SK-N-SH treated with all-trans-retinoic acid at 6 μM for 48 hours (cell line): Measurements from ENCODE around the gene ZNF493.

Experiments
- ATAC-seq: fragments of 200-7000 bp; cut with Tn5 transposase; 3 replicates; pipeline ENCODE4 v1.9.1; 2020; ENCODE audit warnings: mild to moderate bottlenecking, moderate library complexity
- BACH2 ChIP-seq: fragments of 250-450 bp; sonication (Bioruptor Pico); IDR thresholded peaks from 2 replicates; pipeline ENCODE4 v1.9.0; 2021; ENCODE audit warnings: mild to moderate bottlenecking, borderline replicate concordance
- CREB5 ChIP-seq: fragments of 250-450 bp; sonication (Bioruptor Pico); IDR thresholded peaks from 2 replicates; pipeline ENCODE4 v1.5.1; 2020; ENCODE audit warnings: low read depth, mild to moderate bottlenecking, moderate library complexity
- CSDC2 ChIP-seq: fragments of 250-450 bp; sonication (Bioruptor Pico); IDR thresholded peaks from 2 replicates; pipeline ENCODE4 v1.5.0; 2020; ENCODE audit warnings: mild to moderate bottlenecking, moderate library complexity
- CSRNP3 ChIP-seq: fragments of 250-450 bp; sonication (Bioruptor Pico); IDR thresholded peaks from 2 replicates; pipeline ENCODE4 v1.5.1; 2021; ENCODE audit warnings: mild to moderate bottlenecking, moderate library complexity
- ESRRG ChIP-seq: fragments of 250-450 bp; sonication (Bioruptor Pico); IDR thresholded peaks from 2 replicates; pipeline ENCODE4 v1.6.1; 2021; ENCODE audit warnings: mild to moderate bottlenecking
- ISL1 ChIP-seq: fragments of 250-450 bp; sonication (Bioruptor Pico); IDR thresholded peaks from 2 replicates; pipeline ENCODE4 v2.1.2; 2022; ENCODE audit warnings: mild to moderate bottlenecking, moderate library complexity
- OSR1 ChIP-seq: fragments of 250-450 bp; sonication (Bioruptor Pico); IDR thresholded peaks from 2 replicates; pipeline ENCODE4 v1.8.0; 2022; ENCODE audit warnings: moderate library complexity, mild to moderate bottlenecking, inconsistent platforms
- PATZ1 ChIP-seq: fragments of 250-450 bp; sonication (Bioruptor Pico); IDR thresholded peaks from 2 replicates; pipeline ENCODE4 v1.8.0; 2020; ENCODE audit warnings: mild to moderate bottlenecking, moderate library complexity, borderline replicate concordance
- PPARA ChIP-seq: fragments of 250-450 bp; sonication (Bioruptor Pico); IDR thresholded peaks from 2 replicates; pipeline ENCODE4 v1.5.0; 2020; ENCODE audit warnings: mild to moderate bottlenecking, borderline replicate concordance
- RARB ChIP-seq: fragments of 250-450 bp; sonication (Bioruptor Pico); IDR thresholded peaks from 2 replicates; pipeline ENCODE4 v1.8.0; 2021; ENCODE audit warnings: mild to moderate bottlenecking, moderate library complexity
- SNAI2 ChIP-seq: fragments of 250-450 bp; sonication (Bioruptor Pico); IDR thresholded peaks from 2 replicates; pipeline ENCODE4 v1.5.0; 2020; ENCODE audit warnings: mild to moderate bottlenecking, moderate library complexity
- TCF4 ChIP-seq: fragments of 250-450 bp; sonication (Bioruptor Pico); IDR thresholded peaks from 2 replicates; pipeline ENCODE4 v1.8.0; 2021; ENCODE audit warnings: mild to moderate bottlenecking, moderate library complexity, borderline replicate concordance
- TOX ChIP-seq: fragments of 250-450 bp; sonication (Bioruptor Pico); IDR thresholded peaks from 2 replicates; pipeline ENCODE4 v1.8.0; 2021; ENCODE audit warnings: mild to moderate bottlenecking, moderate library complexity, borderline replicate concordance
- ZC3H10 ChIP-seq: fragments of 250-450 bp; sonication (Bioruptor Pico); IDR thresholded peaks from 2 replicates; pipeline ENCODE4 v1.5.1; 2021; ENCODE audit warnings: mild to moderate bottlenecking, moderate library complexity
- ZFP3 ChIP-seq: fragments of 250-450 bp; sonication (Bioruptor Pico); IDR thresholded peaks from 2 replicates; pipeline ENCODE4 v1.5.0; 2020; ENCODE audit warnings: mild to moderate bottlenecking, moderate library complexity
- ZFP30 ChIP-seq: fragments of 450-650 bp; formaldehyde crosslinking; IDR thresholded peaks from 2 replicates; pipeline ENCODE4 v1.5.0; 2022; ENCODE audit warnings: mild to moderate bottlenecking, moderate library complexity
- ZNF565 ChIP-seq: fragments of 450-650 bp; formaldehyde crosslinking; conservative IDR thresholded peaks from 2 replicates; pipeline ENCODE4 v1.5.0; 2020; ENCODE audit warnings: low read depth, mild to moderate bottlenecking, moderate library complexity
- ZNF70 ChIP-seq: fragments of 450-650 bp; formaldehyde crosslinking; IDR thresholded peaks from 2 replicates; pipeline ENCODE4 v1.5.0; 2020; ENCODE audit warnings: mild to moderate bottlenecking, moderate library complexity
- ZNF8 ChIP-seq: fragments of 450-650 bp; formaldehyde crosslinking; IDR thresholded peaks from 2 replicates; pipeline ENCODE4 v1.5.0; 2020; ENCODE audit warnings: mild to moderate bottlenecking, moderate library complexity
- TF ChIP-seq, protein P1 (sequence below): fragments of 250-450 bp; sonication (Bioruptor Pico); IDR thresholded peaks from 2 replicates; pipeline ENCODE4 v1.5.0; 2020; ENCODE audit warnings: mild to moderate bottlenecking, moderate library complexity
- TF ChIP-seq, protein P2 (sequence below): fragments of 250-450 bp; sonication (Bioruptor Pico); IDR thresholded peaks from 2 replicates; pipeline ENCODE4 v1.8.0; 2021; ENCODE audit warnings: low read depth, mild to moderate bottlenecking, moderate library complexity, borderline replicate concordance

ZNF493 gene

GRCh38 chr19:21362291-21362690, 34.6 kb upstream of the ZNF493 start:
- TF ChIP-seq CSRNP3 (CRISPR knock-in tag) (no peak), OSR1 (CRISPR knock-in tag) (no peak), PATZ1 (CRISPR knock-in tag) (no peak), PPARA (no peak), ZNF565 (no peak), TCF4 (CRISPR knock-in tag) (no peak), ISL1 (no peak), ZNF70 (no peak), SNAI2 (no peak)
- TF ChIP-seq, protein P1, sequence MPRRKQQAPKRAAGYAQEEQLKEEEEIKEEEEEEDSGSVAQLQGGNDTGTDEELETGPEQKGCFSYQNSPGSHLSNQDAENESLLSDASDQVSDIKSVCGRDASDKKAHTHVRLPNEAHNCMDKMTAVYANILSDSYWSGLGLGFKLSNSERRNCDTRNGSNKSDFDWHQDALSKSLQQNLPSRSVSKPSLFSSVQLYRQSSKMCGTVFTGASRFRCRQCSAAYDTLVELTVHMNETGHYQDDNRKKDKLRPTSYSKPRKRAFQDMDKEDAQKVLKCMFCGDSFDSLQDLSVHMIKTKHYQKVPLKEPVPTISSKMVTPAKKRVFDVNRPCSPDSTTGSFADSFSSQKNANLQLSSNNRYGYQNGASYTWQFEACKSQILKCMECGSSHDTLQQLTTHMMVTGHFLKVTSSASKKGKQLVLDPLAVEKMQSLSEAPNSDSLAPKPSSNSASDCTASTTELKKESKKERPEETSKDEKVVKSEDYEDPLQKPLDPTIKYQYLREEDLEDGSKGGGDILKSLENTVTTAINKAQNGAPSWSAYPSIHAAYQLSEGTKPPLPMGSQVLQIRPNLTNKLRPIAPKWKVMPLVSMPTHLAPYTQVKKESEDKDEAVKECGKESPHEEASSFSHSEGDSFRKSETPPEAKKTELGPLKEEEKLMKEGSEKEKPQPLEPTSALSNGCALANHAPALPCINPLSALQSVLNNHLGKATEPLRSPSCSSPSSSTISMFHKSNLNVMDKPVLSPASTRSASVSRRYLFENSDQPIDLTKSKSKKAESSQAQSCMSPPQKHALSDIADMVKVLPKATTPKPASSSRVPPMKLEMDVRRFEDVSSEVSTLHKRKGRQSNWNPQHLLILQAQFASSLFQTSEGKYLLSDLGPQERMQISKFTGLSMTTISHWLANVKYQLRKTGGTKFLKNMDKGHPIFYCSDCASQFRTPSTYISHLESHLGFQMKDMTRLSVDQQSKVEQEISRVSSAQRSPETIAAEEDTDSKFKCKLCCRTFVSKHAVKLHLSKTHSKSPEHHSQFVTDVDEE (CRISPR knock-in tag), result no peak
- TF ChIP-seq, protein P2, sequence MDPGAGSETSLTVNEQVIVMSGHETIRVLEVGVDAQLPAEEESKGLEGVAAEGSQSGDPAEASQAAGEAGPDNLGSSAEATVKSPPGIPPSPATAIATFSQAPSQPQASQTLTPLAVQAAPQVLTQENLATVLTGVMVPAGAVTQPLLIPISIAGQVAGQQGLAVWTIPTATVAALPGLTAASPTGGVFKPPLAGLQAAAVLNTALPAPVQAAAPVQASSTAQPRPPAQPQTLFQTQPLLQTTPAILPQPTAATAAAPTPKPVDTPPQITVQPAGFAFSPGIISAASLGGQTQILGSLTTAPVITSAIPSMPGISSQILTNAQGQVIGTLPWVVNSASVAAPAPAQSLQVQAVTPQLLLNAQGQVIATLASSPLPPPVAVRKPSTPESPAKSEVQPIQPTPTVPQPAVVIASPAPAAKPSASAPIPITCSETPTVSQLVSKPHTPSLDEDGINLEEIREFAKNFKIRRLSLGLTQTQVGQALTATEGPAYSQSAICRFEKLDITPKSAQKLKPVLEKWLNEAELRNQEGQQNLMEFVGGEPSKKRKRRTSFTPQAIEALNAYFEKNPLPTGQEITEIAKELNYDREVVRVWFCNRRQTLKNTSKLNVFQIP (CRISPR knock-in tag), result no peak
- ATAC-seq, result no peak

GRCh38 chr19:21383980-21384582, 12.9 kb upstream of the ZNF493 start:
- ATAC-seq, result no peak
- no peak for TF ChIP-seq ZC3H10 (CRISPR knock-in tag)
- TF ChIP-seq ZFP30 (CRISPR knock-in tag), result no peak
- no peak for TF ChIP-seq ZFP3 (CRISPR knock-in tag)
- no peak for TF ChIP-seq RARB (CRISPR knock-in tag)
- TF ChIP-seq ESRRG (CRISPR knock-in tag), result no peak
- no peak for TF ChIP-seq PPARA
- TF ChIP-seq TCF4 (CRISPR knock-in tag), result no peak
- TF ChIP-seq CSDC2 (CRISPR knock-in tag), result no peak
- TF ChIP-seq, protein P2 (CRISPR knock-in tag), result no peak
- TF ChIP-seq ZNF70, result no peak
- TF ChIP-seq ZNF8, result no peak
- TF ChIP-seq ISL1, result no peak
- TF ChIP-seq, protein P1 (CRISPR knock-in tag), result no peak
- no peak for TF ChIP-seq PATZ1 (CRISPR knock-in tag)
- no peak for TF ChIP-seq TOX (CRISPR knock-in tag)
- TF ChIP-seq BACH2, result no peak
- no peak for TF ChIP-seq ZNF565
- TF ChIP-seq CREB5 (CRISPR knock-in tag), result no peak
- TF ChIP-seq SNAI2, result no peak
- TF ChIP-seq OSR1 (CRISPR knock-in tag), result no peak
